Activated T-cell treated with anti-CD3 and anti-CD28 coated beads, Interleukin-2, amount 50 U/mL, for 4 hours (primary cell): ENCODE data around the gene CD320. TPM values are rescaled to one million over a fixed set of nuclear protein-coding genes. Genes with fewer than 3 reads are reported as not detected.

Experiments
- ATAC-seq, 2 donors: fragments of 200-7000 bp; cut with Tn5 transposase; one replicate each; pipeline ENCODE4 v1.10.0; 2021
- DNase-seq: peaks from one replicate; pipeline ENCODE4 v3.0.0-alpha.2; 2020
- H3K27me3 Mint-ChIP-seq: one replicate; pipeline ENCODE4 v1.8.0; 2021; ENCODE audit warnings: low read depth, mixed read lengths
- H3K36me3 Mint-ChIP-seq: one replicate; pipeline ENCODE4 v1.8.0; 2022; ENCODE audit warnings: mixed read lengths; ENCODE audit not compliant: insufficient read depth
- H3K4me1 Mint-ChIP-seq: one replicate; pipeline ENCODE4 v1.8.0; 2021; ENCODE audit warnings: low read depth, mixed read lengths
- H3K4me3 Mint-ChIP-seq: one replicate; pipeline ENCODE4 v1.8.0; 2021; ENCODE audit warnings: mild to moderate bottlenecking, moderate library complexity, mixed read lengths
- H3K9me3 Mint-ChIP-seq: one replicate; pipeline ENCODE4 v1.8.0; 2021; ENCODE audit warnings: mixed read lengths
- total RNA-seq, 3 donors: library from RNA; stranded (reverse); gene quantifications; one replicate each; pipeline ENCODE4 v1.2.1, GENCODE V29; 2021

The CD320 gene
- total RNA-seq, 3 donors from 2014 or later, result 142 to 175 (median 145) TPM

DNA sequence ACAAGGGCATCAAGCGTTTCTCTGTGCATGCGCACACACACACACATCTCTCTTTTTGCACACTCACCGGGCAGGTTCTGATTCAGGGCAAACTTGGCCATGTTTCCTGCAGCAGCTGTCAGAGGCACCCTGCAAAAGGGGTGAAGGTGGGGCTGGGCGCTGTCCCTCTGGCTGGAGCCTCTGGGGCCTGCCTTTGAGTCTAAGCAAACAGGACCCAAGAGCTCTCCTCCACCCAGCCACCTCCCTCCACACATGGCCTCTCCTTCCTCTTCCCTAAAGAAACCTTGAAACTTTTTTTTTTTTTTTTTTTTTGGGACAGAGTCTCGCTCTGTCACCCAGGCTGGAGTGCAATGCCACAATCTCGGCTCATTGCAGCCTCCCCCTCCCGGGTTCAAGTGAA is 29.6 kb upstream of the CD320 start:
- no peak for DNase-seq
- no peaks in the 10 kb centered on the region for H3K9me3 Mint-ChIP-seq
- peaks cover 36% of the 10 kb centered on the region for H3K27me3 Mint-ChIP-seq
- ATAC-seq, result no peak
- no peaks in the 10 kb centered on the region for H3K36me3 Mint-ChIP-seq
- H3K4me3 Mint-ChIP-seq, result no peak overlapping the region
- H3K4me1 Mint-ChIP-seq, result peaks cover 7% of the 10 kb centered on the region

DNA sequence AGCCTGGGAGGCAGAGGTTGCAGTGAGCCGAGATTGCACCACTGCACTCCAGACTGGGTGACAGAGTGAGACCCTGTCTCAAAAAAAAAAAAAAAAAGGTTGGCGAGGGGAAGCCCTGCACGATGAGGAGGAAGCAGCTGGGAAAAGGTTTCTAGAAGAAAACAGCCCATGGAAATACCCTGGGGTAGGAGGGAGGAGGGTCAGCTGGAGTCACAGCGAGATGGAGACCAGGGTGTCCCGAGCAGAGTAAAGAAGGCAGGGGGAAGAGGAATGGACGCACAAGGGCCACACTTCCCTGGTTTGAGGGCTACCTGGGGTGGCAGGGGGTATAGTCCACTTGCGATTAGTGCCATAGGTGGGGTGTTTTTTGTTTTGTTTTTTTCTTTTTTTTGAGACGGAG is 28.5 kb upstream of the CD320 start:
- ATAC-seq, result no peak
- H3K36me3 Mint-ChIP-seq, result no peaks in the 10 kb centered on the region
- H3K27me3 Mint-ChIP-seq, result peaks cover 36% of the 10 kb centered on the region
- peaks cover 7% of the 10 kb centered on the region for H3K4me1 Mint-ChIP-seq
- H3K9me3 Mint-ChIP-seq, result no peaks in the 10 kb centered on the region
- no peak overlapping the region for H3K4me3 Mint-ChIP-seq
- no peak for DNase-seq

DNA sequence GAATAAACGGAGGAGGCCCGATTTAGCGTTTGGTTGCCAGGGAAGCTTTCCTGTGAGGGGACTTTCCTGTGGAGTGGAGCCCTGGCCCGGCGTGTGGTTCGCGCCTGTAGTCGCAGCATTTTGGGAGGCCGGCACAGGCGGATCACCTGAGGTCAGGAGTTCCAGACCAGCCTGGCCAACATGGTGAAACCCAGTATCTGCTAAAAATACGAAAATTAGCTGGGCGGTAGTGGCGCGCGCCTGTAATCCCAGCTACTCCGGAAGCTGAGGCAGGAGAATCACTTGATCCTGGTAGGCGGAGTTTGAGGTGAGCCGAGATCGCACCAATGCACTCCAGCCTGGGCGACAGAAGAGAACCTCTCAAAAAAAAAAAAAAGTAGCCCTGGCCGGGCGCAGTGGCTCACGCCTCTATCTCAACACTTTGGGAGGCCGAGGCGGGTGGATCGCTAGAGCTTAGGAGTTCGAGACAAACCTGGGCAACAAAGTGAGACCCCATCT is 28.0 kb upstream of the CD320 start:
- Mint-ChIP-seq H3K4me3 (peak overlapping the region; percentile 44), H3K4me1 (peaks cover 7% of the 10 kb centered on the region), H3K36me3 (no peaks in the 10 kb centered on the region), H3K9me3 (no peaks in the 10 kb centered on the region), H3K27me3 (peaks cover 36% of the 10 kb centered on the region)
- ATAC-seq, result no peak
- no peak for DNase-seq

DNA sequence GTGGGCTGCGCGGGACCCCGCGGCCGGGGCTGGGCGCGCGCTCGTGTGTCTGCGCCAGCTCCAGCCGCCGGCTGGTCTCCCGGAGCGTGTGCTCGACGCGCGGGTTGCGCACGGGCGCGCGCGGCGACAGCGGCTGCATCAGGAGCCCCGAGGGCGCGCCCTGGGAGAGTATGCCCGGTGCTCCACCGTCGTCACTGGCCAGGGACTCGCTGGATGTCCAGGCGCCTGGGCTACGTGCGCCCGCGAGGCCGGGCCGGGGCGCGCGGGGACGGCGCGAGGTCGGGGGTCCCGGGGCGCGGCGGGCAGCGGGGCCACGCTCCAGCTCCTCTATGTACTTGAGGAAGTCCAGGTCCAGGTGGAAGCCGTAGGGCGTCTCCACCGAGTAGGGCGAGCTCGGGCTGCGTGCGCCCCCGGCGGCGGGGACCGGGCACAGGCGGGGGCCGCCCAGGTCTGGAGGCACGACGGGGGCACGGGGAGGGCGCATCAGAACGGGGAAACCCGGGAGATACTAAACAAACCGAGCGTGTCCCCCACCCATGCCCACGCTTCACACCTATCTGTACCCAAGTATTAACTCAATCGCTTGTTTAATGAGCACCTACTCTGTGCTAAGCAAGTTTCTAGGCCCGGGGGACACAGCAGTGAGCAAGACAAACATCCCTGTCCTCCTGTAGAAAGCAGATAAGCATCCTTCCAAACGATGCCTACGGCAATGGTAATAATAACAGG is 27.3 kb upstream of the CD320 start:
- peaks cover 33% of the 10 kb centered on the region for H3K27me3 Mint-ChIP-seq
- peak overlapping the region; percentile 44 for H3K4me3 Mint-ChIP-seq
- no peaks in the 10 kb centered on the region for H3K9me3 Mint-ChIP-seq
- ATAC-seq (peak; percentile 69 to 71), DNase-seq (no peak)
- H3K36me3 Mint-ChIP-seq, result no peaks in the 10 kb centered on the region
- peaks cover 4% of the 10 kb centered on the region for H3K4me1 Mint-ChIP-seq

DNA sequence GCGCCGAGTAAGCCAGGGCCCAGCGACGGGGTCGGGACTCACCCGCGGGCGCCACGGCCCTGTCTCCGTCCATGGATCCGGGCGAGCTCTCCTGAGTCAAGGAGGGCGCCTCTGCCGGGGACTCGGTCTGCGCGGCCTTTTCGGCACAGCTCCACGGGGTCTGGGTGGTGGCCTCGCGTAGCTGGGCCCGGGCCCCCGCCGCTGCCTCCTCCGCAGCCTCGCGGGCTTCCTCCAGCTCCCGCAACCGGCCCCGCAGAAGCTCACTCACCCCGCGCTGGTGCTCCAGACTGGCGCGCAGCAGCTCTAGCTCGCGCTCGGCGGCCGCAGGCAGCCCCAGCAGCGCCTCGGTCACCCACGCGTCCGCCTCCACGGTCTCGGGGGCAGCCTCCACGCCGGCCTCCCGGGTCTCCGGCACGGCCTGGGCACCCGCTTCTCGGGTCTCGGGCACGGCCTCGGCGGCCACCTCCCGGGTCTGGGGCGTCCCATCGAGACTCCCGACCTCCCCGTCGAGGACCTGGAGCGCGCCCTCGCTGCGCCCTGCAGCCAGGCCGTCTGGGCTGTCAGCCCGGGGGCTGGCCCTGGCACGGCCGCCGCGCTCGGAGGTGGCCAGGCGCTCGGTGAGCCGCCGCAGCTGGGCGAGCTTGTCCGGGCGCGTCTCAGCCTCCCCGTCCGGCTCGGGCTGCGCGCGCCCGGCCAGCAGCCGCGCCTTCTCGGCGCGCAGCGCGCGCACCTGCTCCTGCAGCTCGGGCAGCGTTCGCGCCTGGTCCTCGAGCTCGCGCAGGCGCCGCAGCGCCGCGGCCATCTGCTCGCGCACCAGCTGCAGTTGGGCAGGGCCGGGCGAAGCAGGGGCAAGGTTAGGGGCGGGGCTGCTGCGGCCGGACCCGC is 26.5 kb upstream of the CD320 start:
- H3K36me3 Mint-ChIP-seq, result no peaks in the 10 kb centered on the region
- peaks cover 32% of the 10 kb centered on the region for H3K27me3 Mint-ChIP-seq
- peaks cover 4% of the 10 kb centered on the region for H3K4me1 Mint-ChIP-seq
- no peaks in the 10 kb centered on the region for H3K9me3 Mint-ChIP-seq
- DNase-seq, result no peak
- no peak overlapping the region for H3K4me3 Mint-ChIP-seq
- peak; percentile 68 to 78 for ATAC-seq

DNA sequence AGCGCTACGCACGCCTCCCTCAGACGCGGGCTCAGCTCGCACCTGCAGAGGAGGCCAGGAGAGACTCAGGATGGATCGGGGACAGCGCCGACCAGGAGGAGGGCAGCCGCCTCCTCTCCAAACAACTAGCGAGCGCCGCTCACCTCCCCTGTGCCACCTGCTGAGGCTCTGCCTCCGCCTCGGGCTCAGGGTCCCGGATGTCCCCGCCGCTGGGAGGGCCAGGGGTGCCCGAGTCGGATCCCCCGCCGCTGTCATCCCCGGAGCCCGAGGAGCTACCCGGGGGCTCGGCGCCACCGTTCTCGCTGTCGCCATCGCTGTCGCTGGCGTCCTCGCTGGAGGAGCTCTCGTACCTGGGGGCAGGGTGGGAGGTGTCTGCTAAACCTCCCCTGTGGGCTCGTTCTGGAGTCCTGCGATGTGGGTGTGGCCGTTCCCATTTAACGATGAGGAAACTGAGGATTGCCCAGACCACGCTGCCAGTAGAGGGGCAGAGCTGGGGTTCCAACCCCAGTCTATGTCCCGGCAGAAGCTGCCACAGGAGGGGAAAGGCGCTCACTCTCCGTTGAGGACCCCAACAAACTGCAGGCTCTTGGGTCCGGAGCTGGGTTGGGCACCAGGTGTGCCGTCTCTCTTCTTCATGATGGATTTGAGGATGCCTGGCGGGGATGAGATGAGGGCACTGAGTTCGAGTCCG is 25.8 kb upstream of the CD320 start:
- Mint-ChIP-seq H3K36me3 (no peaks in the 10 kb centered on the region), H3K9me3 (no peaks in the 10 kb centered on the region), H3K27me3 (peaks cover 30% of the 10 kb centered on the region), H3K4me1 (peaks cover 4% of the 10 kb centered on the region), H3K4me3 (no peak overlapping the region)
- DNase-seq (no peak), ATAC-seq (no peak)

DNA sequence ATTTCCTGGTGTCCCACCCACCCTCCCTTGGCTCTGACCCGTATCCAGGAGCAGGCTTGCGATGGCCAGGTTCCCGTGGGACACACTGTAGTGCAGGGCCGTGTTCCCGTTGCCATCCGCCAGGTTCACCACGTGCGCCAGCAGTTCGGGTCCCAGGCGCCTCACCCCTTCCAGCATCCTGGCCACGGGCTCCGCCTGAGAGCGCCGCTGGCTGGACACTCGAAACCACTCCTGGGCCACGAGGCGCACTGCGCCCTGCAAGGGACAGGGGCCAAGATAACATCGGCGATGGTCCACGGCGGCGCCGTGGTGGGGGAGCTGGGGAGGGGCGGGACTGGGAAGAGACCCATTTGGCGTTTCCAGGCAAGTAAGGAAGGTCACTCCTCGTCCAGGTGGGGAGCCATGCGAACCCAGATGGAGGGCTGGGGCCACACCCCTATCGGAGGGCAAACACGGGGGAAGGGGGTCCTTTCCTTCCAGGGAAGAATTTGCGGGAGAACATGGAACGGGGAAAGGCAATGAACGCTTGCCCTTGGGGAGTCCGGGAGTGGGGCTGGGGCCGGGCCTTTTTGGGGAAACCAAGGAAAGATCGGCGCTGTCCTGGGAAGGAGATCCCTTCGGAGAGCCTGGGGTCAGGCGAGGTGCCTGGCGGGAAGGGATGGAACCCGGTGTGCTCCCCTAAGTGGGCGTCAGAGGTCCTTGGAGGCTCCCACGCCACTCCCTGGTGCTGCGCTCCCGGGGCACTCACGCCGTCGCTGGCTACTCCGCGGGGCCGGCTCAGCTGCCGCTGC is 25.0 kb upstream of the CD320 start:
- Mint-ChIP-seq H3K9me3 (no peaks in the 10 kb centered on the region), H3K4me3 (no peak overlapping the region), H3K27me3 (peaks cover 25% of the 10 kb centered on the region), H3K4me1 (peaks cover 4% of the 10 kb centered on the region), H3K36me3 (no peaks in the 10 kb centered on the region)
- DNase-seq (no peak), ATAC-seq (no peak)

DNA sequence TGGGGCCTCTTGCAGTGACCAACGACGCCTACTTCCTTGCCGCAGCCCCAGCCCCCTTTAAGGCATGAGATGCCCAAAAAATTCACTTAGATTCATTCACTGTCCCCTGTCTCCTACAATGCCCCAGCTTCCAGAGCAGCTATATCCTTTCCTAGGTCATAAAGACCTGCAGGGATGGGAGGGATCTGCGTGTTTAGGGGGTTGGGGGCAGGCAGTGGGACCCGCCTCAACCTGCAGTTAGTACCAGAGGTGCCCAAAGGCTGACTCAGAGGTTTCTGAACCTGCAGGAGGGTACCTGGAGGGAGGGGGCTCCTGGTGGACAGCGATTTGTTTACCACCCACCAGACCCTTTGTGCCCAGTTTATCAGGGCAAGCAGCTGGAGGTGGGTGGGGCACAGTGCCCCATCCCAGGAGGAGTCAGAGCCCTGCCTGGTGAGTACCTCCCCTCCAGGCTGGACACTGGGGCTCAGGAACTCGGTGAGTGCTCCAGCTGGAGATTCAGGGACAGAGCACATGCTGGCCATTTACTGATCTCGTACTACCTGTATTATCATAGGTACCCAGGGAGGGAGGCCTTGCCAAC is 23.2 kb upstream of the CD320 start:
- DNase-seq, result no peak
- Mint-ChIP-seq H3K4me3 (no peak overlapping the region), H3K27me3 (peaks cover 11% of the 10 kb centered on the region), H3K36me3 (no peaks in the 10 kb centered on the region), H3K9me3 (no peaks in the 10 kb centered on the region), H3K4me1 (peaks cover 4% of the 10 kb centered on the region)
- ATAC-seq, result no peak

DNA sequence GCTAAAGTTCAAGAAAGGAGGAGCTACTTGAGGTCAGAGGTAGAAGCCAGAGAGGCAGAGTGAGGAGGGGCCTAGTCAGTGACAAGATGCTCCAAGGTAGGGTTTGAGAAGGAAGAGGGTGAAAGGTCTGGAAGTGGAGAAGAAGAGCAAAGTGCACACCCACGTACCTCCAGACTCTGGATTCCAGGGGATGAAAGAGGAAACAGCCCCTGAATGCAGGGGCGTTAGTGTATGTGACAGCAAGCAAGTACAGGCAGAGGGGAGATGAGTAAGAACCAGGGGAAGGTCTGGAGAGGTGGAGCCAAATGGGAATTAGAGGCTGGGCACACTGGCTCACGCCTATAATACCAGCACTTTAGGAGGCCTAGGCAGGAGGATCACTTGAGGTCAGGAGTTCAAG is 21.8 kb upstream of the CD320 start:
- DNase-seq (no peak), ATAC-seq (no peak)
- Mint-ChIP-seq H3K4me1 (no peaks in the 10 kb centered on the region), H3K9me3 (no peaks in the 10 kb centered on the region), H3K36me3 (no peaks in the 10 kb centered on the region), H3K4me3 (no peak overlapping the region), H3K27me3 (peaks cover 4% of the 10 kb centered on the region)

DNA sequence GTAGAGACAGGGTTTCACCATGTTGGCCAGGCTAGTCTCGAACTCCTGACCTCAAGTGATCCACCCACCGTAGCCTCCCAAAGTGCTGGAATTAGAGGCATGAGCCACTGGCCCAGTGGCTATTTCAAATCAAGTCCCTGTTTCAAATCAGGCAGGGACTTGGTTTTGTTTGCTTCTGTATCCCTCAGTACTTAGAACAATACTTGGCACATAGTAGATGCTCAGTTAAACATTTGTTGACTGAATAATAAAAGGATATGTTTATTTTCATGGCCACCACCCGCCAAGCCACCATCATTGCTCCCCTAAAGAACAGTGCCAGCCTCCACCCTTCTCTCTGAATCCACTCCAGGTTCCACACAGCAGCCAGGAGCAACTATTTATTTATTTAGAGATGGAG is 17.3 kb upstream of the CD320 start:
- no peaks in the 10 kb centered on the region for H3K27me3 Mint-ChIP-seq
- no peaks in the 10 kb centered on the region for H3K9me3 Mint-ChIP-seq
- DNase-seq (no peak), ATAC-seq (no peak)
- H3K36me3 Mint-ChIP-seq, result peaks cover 12% of the 10 kb centered on the region
- H3K4me3 Mint-ChIP-seq, result no peak overlapping the region
- peaks cover 18% of the 10 kb centered on the region for H3K4me1 Mint-ChIP-seq

DNA sequence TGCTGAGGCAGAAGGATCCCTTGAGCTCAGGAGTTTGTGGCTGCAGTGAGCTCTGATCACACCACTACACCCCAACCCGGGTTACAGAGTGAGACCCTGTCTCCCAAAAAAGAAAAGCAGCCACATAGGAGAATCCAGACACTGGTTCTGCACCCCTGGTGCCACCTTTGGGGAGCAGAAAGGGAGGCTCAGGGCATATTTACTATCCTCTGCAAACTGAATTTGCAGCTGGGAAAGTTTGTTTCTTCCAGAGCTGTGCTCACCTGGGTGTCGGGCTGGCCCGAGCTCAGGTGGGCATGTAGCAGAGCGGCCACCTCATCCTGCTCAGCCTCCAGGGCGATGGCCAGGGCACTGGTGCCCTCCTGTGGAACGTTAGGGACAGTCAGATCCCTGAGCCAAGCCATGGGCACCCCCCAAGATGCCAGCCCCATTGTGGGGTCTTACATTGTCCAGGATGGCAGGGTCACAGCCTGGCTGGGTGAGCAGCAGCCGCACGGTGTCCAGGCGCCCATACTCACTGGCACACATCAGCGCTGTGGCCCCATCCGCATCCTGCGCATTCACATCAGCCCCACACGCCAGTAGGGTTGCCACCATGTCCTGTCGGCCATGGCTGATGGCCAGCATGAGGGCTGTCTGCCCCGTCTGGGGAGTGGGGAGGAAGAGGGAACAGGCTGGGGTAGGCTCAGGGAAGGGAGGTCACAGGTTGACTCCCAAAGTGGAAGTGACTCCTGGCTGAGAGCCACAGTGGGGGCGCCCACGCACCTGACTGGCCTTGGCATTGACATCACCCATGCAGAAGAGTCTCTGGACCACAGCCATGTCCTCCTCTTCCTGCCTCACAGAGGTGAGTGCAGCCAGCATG is 16.3 kb upstream of the CD320 start:
- ATAC-seq (peak in 1 of 2 donors; percentile 1), DNase-seq (no peak)
- no peaks in the 10 kb centered on the region for H3K27me3 Mint-ChIP-seq
- no peaks in the 10 kb centered on the region for H3K9me3 Mint-ChIP-seq
- H3K4me3 Mint-ChIP-seq, result peak overlapping the region; percentile 100
- peaks cover 12% of the 10 kb centered on the region for H3K36me3 Mint-ChIP-seq
- H3K4me1 Mint-ChIP-seq, result peaks cover 25% of the 10 kb centered on the region

DNA sequence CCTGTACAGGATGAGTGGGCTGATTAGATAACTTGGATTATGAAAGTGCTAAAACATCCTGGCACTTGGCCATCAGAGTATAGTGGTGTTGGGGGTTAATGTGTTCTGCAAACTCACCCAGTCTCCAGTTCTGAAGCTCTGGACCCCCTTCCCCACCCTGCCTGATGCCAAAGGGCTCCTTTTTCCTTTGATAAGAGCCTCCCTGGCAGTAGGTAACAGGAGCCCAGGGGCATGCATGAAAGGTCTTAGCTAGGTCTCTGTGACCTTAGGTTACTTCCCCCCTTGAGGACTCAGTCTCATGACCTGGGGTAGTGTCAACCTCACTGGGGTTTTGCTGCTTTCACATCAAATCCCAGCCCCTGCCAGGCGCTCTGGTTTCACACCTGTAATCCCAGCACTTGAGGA is 15.6 kb upstream of the CD320 start:
- no peaks in the 10 kb centered on the region for H3K27me3 Mint-ChIP-seq
- H3K36me3 Mint-ChIP-seq, result peaks cover 12% of the 10 kb centered on the region
- H3K4me3 Mint-ChIP-seq, result peak overlapping the region; percentile 100
- ATAC-seq (no peak), DNase-seq (no peak)
- H3K4me1 Mint-ChIP-seq, result peaks cover 29% of the 10 kb centered on the region
- no peaks in the 10 kb centered on the region for H3K9me3 Mint-ChIP-seq

DNA sequence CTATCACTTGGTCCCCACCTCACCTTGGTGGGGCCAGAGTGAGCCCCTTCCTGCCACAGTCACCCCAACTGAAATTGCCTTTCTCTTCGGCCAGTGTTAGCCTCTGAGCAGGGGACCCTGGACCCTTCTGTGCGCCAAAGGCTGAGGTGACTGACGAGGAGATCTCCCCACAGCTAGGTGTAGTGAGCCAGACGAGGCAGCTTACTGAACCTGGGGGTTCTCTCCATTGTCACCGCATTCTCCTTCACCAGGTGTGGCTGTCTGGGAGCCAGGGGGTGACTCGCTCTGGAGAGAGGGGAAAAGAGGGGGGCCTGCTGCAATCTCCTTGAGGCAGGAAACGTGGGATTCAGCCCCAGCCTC is 14.5 kb upstream of the CD320 start:
- Mint-ChIP-seq H3K4me1 (peaks cover 29% of the 10 kb centered on the region), H3K9me3 (no peaks in the 10 kb centered on the region), H3K36me3 (peaks cover 12% of the 10 kb centered on the region), H3K4me3 (peak overlapping the region; percentile 100), H3K27me3 (no peaks in the 10 kb centered on the region)
- ATAC-seq (no peak), DNase-seq (no peak)
